Measurements from ENCODE around the gene CAMTA1.

DNA sequence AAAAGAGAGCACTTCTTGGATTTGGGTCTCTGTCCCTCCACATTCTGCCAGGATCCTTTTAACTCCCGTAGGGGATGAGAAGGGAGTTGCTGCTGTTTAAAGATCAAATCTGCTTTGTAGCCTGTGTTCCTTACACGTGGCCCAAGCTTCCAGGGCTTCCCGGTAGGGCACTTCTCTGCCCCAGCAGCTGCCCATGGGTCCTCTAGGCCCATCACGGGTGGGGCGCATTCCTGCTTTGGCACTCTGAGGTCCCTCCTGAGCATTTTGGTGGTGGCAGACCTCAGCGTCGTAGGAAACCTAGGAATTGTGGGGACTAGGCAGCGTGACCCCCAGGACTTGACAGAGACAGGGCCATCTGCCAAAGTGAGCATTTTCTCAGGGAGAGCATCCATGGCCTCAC is 565.5 kb downstream of the CAMTA1 start:
- TF ChIP-seq, protein P1, sequence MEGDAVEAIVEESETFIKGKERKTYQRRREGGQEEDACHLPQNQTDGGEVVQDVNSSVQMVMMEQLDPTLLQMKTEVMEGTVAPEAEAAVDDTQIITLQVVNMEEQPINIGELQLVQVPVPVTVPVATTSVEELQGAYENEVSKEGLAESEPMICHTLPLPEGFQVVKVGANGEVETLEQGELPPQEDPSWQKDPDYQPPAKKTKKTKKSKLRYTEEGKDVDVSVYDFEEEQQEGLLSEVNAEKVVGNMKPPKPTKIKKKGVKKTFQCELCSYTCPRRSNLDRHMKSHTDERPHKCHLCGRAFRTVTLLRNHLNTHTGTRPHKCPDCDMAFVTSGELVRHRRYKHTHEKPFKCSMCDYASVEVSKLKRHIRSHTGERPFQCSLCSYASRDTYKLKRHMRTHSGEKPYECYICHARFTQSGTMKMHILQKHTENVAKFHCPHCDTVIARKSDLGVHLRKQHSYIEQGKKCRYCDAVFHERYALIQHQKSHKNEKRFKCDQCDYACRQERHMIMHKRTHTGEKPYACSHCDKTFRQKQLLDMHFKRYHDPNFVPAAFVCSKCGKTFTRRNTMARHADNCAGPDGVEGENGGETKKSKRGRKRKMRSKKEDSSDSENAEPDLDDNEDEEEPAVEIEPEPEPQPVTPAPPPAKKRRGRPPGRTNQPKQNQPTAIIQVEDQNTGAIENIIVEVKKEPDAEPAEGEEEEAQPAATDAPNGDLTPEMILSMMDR (IDR thresholded peaks at IDR 0.05) = no peak
- TF ChIP-seq POLR2AphosphoS5 (IDR thresholded peaks at IDR 0.05) (no peak), POLR2A (IDR thresholded peaks at IDR 0.05) (no peak)
